Astrocyte of the cerebellum (primary cell): Measurements from ENCODE around the gene SSR3.

Experiments
- DNase-seq: peaks from one replicate; pipeline ENCODE4 v3.0.0-alpha.2; 2011; ENCODE audit warnings: low read depth
- H3K4me3 ChIP-seq: 2 replicates; pipeline ENCODE4 v1.5.1; 2011; ENCODE audit warnings: mild to moderate bottlenecking, low read depth, low read length, moderate library complexity
- in situ Hi-C: cut with HindIII; loops from 2 replicates; pipeline ENCODE4 v1.10.0; 2017; ENCODE audit warnings: low sequenced_read_pairs
- TF ChIP-seq, protein P1 (sequence below): IDR thresholded peaks from 2 replicates; pipeline ENCODE4 v1.5.1; 2012; ENCODE audit warnings: low read length, low read depth, moderate library complexity, mild to moderate bottlenecking; ENCODE audit errors: missing control alignments

The SSR3 gene

DNA sequence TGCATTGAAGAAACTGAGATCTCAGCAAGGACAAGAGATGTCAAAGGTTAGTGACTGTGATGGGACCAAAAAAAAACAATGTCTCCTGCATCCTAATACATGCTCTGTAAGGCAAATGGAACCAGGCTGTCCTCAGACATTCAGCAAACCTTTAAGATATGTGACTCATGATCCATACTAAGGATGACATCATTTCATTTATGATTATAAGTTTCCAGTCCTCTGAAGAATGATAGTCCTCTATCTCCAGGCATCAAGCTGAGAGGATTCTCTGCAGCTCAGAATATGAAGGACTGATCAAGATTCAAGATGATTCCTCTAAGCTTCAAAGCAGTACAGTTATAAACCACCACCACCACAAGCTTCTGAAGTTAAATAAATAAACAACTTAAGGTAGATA is 47.6 kb downstream of the SSR3 start:
- in situ Hi-C loops, result loop anchor here (25.0 kb wide), 1 partner anchor 320 kb away; no protein-coding TSS in a partner anchor
- TF ChIP-seq, protein P1, sequence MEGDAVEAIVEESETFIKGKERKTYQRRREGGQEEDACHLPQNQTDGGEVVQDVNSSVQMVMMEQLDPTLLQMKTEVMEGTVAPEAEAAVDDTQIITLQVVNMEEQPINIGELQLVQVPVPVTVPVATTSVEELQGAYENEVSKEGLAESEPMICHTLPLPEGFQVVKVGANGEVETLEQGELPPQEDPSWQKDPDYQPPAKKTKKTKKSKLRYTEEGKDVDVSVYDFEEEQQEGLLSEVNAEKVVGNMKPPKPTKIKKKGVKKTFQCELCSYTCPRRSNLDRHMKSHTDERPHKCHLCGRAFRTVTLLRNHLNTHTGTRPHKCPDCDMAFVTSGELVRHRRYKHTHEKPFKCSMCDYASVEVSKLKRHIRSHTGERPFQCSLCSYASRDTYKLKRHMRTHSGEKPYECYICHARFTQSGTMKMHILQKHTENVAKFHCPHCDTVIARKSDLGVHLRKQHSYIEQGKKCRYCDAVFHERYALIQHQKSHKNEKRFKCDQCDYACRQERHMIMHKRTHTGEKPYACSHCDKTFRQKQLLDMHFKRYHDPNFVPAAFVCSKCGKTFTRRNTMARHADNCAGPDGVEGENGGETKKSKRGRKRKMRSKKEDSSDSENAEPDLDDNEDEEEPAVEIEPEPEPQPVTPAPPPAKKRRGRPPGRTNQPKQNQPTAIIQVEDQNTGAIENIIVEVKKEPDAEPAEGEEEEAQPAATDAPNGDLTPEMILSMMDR, result no peak
- no peak for DNase-seq
- no peak overlapping the region for H3K4me3 ChIP-seq

DNA sequence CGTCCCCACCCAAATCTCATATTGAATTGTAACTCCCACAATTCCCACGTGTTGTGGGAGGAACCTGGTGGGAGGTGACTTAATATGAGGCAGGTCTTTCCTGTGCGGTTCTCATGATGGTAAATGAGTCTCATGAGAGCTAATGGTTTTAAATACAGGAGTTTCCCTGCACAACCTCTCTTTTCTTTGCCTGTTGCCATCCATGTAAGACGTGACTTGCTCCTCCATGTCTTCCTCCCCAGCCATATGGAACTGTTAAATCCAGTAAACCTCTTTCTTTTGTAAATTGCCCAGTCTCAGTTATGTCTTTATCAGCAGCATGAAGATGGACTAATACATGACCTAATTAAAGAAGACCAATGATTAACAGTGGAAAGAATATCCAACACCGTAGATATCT is 56.6 kb downstream of the SSR3 start:
- in situ Hi-C loops, result no loop called here
- no peak for DNase-seq
- TF ChIP-seq, protein P1, result no peak
- H3K4me3 ChIP-seq, result no peak overlapping the region

DNA sequence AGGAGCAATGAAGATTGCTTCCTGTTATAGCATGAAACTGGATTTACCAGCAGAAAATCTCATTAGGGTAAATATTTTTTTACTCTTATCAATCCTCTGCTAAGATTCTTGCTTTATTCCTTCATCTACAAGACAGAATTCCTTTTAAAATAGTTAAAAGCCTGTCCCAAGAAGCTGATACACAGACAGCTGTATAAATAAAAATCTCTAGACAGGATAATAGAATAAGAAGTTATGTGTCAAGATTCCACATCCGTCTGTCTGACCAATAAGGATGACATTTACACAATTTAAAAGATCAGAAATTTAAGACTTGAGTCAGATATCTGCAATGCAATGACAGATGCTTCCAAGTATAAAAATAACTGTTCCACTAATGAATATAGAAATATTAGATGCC is 57.6 kb downstream of the SSR3 start:
- TF ChIP-seq, protein P1, result no peak
- in situ Hi-C loops, result no loop called here
- no peak overlapping the region for H3K4me3 ChIP-seq
- DNase-seq, result no peak

DNA sequence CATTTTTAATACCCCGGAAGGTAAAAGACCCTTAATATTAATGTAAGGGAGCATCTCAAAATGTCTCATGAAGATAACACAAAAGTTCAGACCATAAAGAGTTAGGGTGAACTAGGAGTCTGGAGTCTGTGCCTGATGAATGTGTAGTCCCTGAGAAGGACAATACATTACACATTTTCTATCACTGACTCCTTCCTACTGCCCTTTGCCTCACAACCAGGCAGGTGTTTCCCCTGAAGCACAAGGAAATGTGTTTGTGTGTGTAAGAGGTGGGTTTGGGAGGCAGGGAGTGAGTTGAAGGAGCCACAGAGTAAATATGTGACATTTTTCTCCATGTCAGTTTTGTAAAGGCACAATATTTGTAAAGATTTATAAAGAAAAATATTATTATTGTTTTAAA is 59.1 kb downstream of the SSR3 start:
- TF ChIP-seq, protein P1, result no peak
- H3K4me3 ChIP-seq, result no peak overlapping the region
- in situ Hi-C loops, result no loop called here
- DNase-seq, result no peak

DNA sequence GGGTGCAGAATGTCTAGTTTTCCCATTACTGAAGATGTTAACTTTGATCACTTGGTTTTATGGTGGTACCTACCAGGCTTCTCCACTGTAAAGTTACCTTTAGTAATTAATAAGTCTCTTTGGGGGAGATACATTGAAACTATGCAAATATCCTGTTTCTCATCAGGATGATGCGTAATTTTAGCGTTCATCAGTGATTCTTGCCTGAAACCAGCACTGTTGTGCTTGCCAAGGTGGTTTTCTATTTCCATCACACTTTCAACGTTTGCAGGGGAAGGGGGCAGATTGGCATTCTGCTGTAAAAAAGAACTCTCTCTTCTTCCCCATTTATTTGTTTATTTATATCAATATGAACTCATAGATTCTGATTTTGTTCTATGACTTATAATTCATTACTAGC is 61.0 kb downstream of the SSR3 start:
- TF ChIP-seq, protein P1, result no peak
- in situ Hi-C loops, result no loop called here
- no peak for DNase-seq
- no peak overlapping the region for H3K4me3 ChIP-seq

DNA sequence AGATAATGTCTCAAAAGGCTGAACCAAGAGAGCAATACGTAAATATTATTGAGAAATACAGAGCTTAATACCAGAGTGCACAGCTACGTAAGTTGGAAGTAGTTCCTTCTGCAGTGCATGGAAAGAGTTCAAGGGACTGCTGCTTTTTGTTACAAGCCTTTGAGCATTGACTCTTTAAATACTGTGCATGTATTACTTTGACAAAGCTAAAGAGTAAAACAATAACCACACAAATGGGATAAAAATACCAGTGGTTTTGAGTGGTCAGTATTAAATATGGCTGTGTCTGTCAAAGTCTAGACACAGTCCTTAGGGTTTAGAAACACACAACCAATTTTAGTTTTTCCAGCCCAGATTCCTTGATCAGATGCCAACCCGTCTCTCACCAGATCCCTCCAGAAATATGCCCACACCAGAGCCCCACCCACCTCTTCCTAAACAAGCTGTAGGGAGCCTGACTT is 62.1 kb downstream of the SSR3 start:
- H3K4me3 ChIP-seq, result no peak overlapping the region
- peak; percentile 26 for DNase-seq
- in situ Hi-C loops, result no loop called here
- TF ChIP-seq, protein P1, result no peak

DNA sequence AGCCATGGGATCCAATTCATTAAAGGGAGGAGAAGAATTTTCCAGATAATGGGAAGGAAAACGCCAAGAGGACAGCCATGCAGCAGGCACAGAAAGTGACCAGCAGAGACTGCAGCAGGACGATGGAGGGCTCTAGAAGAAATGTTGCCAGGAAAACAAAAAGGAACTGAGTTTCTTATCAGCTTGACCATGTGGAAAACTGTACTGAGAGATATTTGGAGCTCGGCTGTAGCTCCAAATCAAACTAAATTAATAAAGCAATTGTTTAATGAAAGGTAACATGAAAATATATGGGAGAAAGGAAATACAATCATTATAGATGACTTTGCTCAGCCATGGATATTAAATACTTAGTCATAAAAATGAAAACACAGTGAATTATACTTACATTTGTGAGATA is 63.7 kb downstream of the SSR3 start:
- DNase-seq, result no peak
- in situ Hi-C loops, result no loop called here
- TF ChIP-seq, protein P1, result no peak
- no peak overlapping the region for H3K4me3 ChIP-seq
